ENCODE measurements around the gene ADH1B. TPM values are rescaled to one million over a fixed set of nuclear protein-coding genes. Genes with fewer than 3 reads are reported as not detected.
"Not testable (repeated sequence)": the region's sequence is repeated elsewhere in the genome, so short reads cannot be mapped to it uniquely, and the experiment has no call there.

The ADH1B gene
- not detected for total RNA-seq
- total RNA-seq (2013): not detected

DNA sequence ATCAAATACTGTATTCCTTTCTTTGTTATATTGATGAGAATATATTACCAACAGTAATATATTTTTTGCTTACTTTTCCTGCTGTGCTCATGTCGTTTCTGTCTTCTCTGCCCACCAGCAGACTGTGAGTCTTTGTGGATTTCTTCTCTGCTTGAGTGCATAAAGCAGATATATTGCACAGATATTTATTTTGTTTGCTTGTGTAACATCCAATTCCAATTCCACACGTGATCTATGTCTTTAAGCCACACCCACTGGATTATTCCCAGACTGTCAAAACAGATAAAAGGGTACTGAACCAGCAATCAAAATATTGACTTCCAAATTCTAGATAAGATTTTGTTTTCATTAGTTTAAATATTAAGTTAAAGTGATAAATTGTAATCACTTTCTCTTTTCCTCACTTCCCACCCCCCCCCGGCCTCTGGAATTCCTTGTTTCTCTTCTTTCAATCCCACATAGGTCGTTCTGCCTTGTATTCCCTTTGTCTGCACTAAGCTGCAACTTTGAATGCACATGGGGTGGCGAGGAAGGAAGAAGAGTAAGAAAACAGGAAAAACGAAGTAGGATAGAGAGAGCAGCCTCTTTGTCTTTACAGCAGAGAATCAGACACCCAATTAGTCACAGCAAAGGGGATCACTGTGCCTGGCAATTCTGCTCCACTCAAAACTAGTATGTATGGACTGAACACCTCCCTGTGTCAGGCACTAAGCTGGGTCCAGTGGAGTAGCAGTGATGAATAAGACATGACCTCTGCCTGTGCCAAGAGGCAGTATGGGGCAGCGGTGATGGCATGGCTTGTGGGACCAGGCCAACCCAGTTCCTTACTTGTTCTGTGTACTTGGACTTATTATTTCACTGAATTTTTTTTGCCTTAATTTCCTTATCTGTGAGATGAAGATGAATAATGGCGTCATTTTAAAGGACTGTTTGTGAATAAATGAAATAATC, at the start of gene ADH1B:
Gene ADH1B (minus strand): TSS at position 161 of the 951 bp plus-strand sequence. CDS start 70 bp downstream, at position 91.
- ATAC-seq: no peak
- intact Hi-C loops (cut with micrococcal nuclease): no loop called here

DNA sequence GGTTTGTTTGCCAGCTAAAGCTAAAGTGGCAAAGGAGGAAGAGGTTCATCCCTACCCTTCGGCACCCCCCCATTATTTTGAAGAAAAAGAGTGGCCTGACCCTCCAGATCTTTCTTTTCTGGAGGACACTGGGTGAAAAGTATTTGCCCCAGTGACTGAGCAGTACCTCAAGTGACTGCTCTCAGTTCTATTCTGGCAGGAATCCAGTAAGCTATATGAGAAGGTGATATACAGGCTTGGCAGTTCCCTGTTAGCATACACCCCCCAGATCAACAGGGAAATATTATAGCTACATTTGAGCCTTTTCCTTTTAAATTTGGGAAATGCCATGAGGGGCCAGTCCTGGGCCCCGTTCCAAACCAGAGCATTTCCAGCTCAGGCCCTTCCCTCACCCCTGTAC, 46.6 kb upstream of the ADH1B start:
- H3K4me1 Mint-ChIP-seq; H3K9me3 ChIP-seq (ENCODE audit: control insufficient read depth, insufficient read depth, low read length); intact Hi-C loops (cut with micrococcal nuclease); ATAC-seq; H3K27ac ChIP-seq (ENCODE audit: low read length); H3K9me3 Mint-ChIP-seq; H3K27me3 ChIP-seq (ENCODE audit: control insufficient read depth, insufficient read depth, low read length); DNase-seq; H3K36me3 Mint-ChIP-seq; H3K27ac Mint-ChIP-seq; H3K27me3 Mint-ChIP-seq (ENCODE audit: low read depth in 2 of 2); H3K4me3 Mint-ChIP-seq; H3K36me3 ChIP-seq (ENCODE audit: control insufficient read depth, insufficient read depth, low read length); H3K4me1 ChIP-seq (ENCODE audit: control insufficient read depth, insufficient read depth, low read length); H3K4me3 ChIP-seq (ENCODE audit: low read length): not testable (repeated sequence)
- 85% methylated on average over 1 of the region's 2 CpGs for WGBS (ENCODE audit: insufficient coverage)

More for the DNA sequence above, at the start of gene ADH1B:
- no peaks in the 10 kb centered on the region for H3K4me1 ChIP-seq (ENCODE audit: control insufficient read depth, insufficient read depth, low read length)
- WGBS (ENCODE audit: insufficient coverage): 67% methylated on average over 5 of the region's 8 CpGs
- Mint-ChIP-seq H3K4me1 (no peaks in the 10 kb centered on the region), H3K9me3 (peaks cover 0 to 2% of the 10 kb centered on the region in 2 donors), H3K4me3 (no peak within 1 kb of the TSS), H3K27me3 (ENCODE audit: low read depth in 2 of 2) (peaks cover 0 to 4% of the 10 kb centered on the region in 2 donors), H3K27ac (no peak within 1 kb of the TSS), H3K36me3 (no peaks in the 10 kb centered on the region)
- no peak within 1 kb of the TSS for H3K4me3 ChIP-seq (ENCODE audit: low read length)
- H3K27ac ChIP-seq (ENCODE audit: low read length): no peak within 1 kb of the TSS
- TF ChIP-seq, protein P1, sequence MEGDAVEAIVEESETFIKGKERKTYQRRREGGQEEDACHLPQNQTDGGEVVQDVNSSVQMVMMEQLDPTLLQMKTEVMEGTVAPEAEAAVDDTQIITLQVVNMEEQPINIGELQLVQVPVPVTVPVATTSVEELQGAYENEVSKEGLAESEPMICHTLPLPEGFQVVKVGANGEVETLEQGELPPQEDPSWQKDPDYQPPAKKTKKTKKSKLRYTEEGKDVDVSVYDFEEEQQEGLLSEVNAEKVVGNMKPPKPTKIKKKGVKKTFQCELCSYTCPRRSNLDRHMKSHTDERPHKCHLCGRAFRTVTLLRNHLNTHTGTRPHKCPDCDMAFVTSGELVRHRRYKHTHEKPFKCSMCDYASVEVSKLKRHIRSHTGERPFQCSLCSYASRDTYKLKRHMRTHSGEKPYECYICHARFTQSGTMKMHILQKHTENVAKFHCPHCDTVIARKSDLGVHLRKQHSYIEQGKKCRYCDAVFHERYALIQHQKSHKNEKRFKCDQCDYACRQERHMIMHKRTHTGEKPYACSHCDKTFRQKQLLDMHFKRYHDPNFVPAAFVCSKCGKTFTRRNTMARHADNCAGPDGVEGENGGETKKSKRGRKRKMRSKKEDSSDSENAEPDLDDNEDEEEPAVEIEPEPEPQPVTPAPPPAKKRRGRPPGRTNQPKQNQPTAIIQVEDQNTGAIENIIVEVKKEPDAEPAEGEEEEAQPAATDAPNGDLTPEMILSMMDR (IDR thresholded peaks at IDR 0.05): no peak
- H3K9me3 ChIP-seq (ENCODE audit: control insufficient read depth, insufficient read depth, low read length): no peaks in the 10 kb centered on the region
- H3K36me3 ChIP-seq (ENCODE audit: control insufficient read depth, insufficient read depth, low read length): no peaks in the 10 kb centered on the region
- H3K27me3 ChIP-seq (ENCODE audit: control insufficient read depth, insufficient read depth, low read length): no peaks in the 10 kb centered on the region
- no peak for DNase-seq

- TF ChIP-seq, protein P1 (IDR thresholded peaks at IDR 0.05): no peak
- DNase-seq: no peak
- ATAC-seq: no peak
- Mint-ChIP-seq H3K27me3 (ENCODE audit: low read depth in 2 of 2) (peaks cover 0 to 3% of the 10 kb centered on the region in 2 donors), H3K9me3 (no peaks in the 10 kb centered on the region), H3K4me1 (no peaks in the 10 kb centered on the region), H3K27ac (no peak overlapping the region), H3K36me3 (no peaks in the 10 kb centered on the region), H3K4me3 (no peak overlapping the region)
- H3K9me3 ChIP-seq (ENCODE audit: control insufficient read depth, insufficient read depth, low read length): no peaks in the 10 kb centered on the region
- intact Hi-C loops (cut with micrococcal nuclease): no loop called here
- WGBS (ENCODE audit: insufficient coverage): no CpG with 5 or more reads among the region's 1 CpG
- H3K36me3 ChIP-seq (ENCODE audit: control insufficient read depth, insufficient read depth, low read length): no peaks in the 10 kb centered on the region
- H3K4me3 ChIP-seq (ENCODE audit: low read length): no peak overlapping the region
- no peaks in the 10 kb centered on the region for H3K27me3 ChIP-seq (ENCODE audit: control insufficient read depth, insufficient read depth, low read length)
- no peak overlapping the region for H3K27ac ChIP-seq (ENCODE audit: low read length)
- no peaks in the 10 kb centered on the region for H3K4me1 ChIP-seq (ENCODE audit: control insufficient read depth, insufficient read depth, low read length)
Observed at GRCh38 chr4:99366491-99366890, 45.3 kb upstream of the ADH1B start.

GRCh38 chr4:99362768-99363167, 41.6 kb upstream of the ADH1B start:
- H3K4me1 ChIP-seq (ENCODE audit: control insufficient read depth, insufficient read depth, low read length): no peaks in the 10 kb centered on the region
- TF ChIP-seq, protein P1 (IDR thresholded peaks at IDR 0.05): no peak
- Mint-ChIP-seq H3K4me1 (no peaks in the 10 kb centered on the region), H3K4me3 (no peak overlapping the region), H3K27me3 (ENCODE audit: low read depth in 2 of 2) (peaks cover 0 to 3% of the 10 kb centered on the region in 2 donors), H3K36me3 (no peaks in the 10 kb centered on the region), H3K27ac (no peak overlapping the region), H3K9me3 (no peaks in the 10 kb centered on the region)
- H3K4me3 ChIP-seq (ENCODE audit: low read length): no peak overlapping the region
- intact Hi-C loops (cut with micrococcal nuclease): no loop called here
- H3K27me3 ChIP-seq (ENCODE audit: control insufficient read depth, insufficient read depth, low read length): no peaks in the 10 kb centered on the region
- H3K27ac ChIP-seq (ENCODE audit: low read length): no peak overlapping the region
- H3K36me3 ChIP-seq (ENCODE audit: control insufficient read depth, insufficient read depth, low read length): no peaks in the 10 kb centered on the region
- no peaks in the 10 kb centered on the region for H3K9me3 ChIP-seq (ENCODE audit: control insufficient read depth, insufficient read depth, low read length)
- DNase-seq (no peak), ATAC-seq (no peak)
